Heart left ventricle (tissue), 16 donors: ENCODE data around the gene ARSD. TPM values are rescaled to one million over a fixed set of nuclear protein-coding genes. Genes with fewer than 3 reads are reported as not detected.

ENCODE experiments used
- ATAC-seq, 4 donors: fragments of 200-7000 bp; cut with Tn5 transposase; one replicate each; pipeline ENCODE4 v1.9.1; 2020 to 2022; ENCODE audit warnings: moderate library complexity in 4 of 4, mild to moderate bottlenecking in 3 of 4, moderate number of reproducible peaks in 1 of 4
- DNase-seq, 5 donors: peaks; one replicate each; pipeline ENCODE4 v3.0.0-alpha.2; 2020
- H3K27ac ChIP-seq, 12 donors: fragments of 200-600 bp; sonication (generic) in 4 of 12; one replicate each; pipeline versions ENCODE4 v1.5.0 to v1.8.0; 2016 to 2022; ENCODE audit warnings: mild to moderate bottlenecking in 2 of 12
- H3K27me3 ChIP-seq, 9 donors: fragments of 200-600 bp; sonication (generic) in 2 of 9; one replicate each; pipeline versions ENCODE4 v1.5.1 to v1.8.0; 2016 to 2022; ENCODE audit warnings: mild to moderate bottlenecking in 3 of 9
- H3K36me3 ChIP-seq, 9 donors: fragments of 200-600 bp; sonication (generic) in 2 of 9; one replicate each; pipeline versions ENCODE4 v1.5.0 to v1.8.0; 2018 to 2022; ENCODE audit warnings: mild to moderate bottlenecking in 2 of 9
- H3K4me1 ChIP-seq, 12 donors: fragments of 200-600 bp; sonication (generic) in 4 of 12; one replicate each; pipeline versions ENCODE4 v1.5.0 to v1.8.0; 2016 to 2022; ENCODE audit warnings: mild to moderate bottlenecking in 3 of 12
- H3K4me3 ChIP-seq, 12 donors: fragments of 200-600 bp; sonication (generic) in 4 of 12; one replicate each; pipeline versions ENCODE4 v1.5.0 to v1.8.0; 2017 to 2022; ENCODE audit warnings: mild to moderate bottlenecking in 9 of 12, moderate library complexity in 4 of 12
- H3K9me3 ChIP-seq, 12 donors: fragments of 200-600 bp; sonication (generic) in 4 of 12; one replicate each; pipeline versions ENCODE4 v1.5.0 to v1.8.0; 2016 to 2022; ENCODE audit warnings: mild to moderate bottlenecking in 1 of 12
- POLR2A ChIP-seq, 2 donors: fragments of 450-650 bp; IDR thresholded peaks; one replicate each; pipeline ENCODE4 v1.6.1; 2017; ENCODE audit warnings: antibody characterized with exemption in 2 of 2, mild to moderate bottlenecking in 2 of 2, moderate library complexity in 2 of 2
- whole genome bisulfite sequencing, 4 donors: extraction: QIAGEN DNeasy Blood & Tissue Kit in 2 of 4; methylation state at CpG; one replicate each; pipeline versions ENCODE4 v1.1.5 to v1.1.7; 2013 to 2018; 5-methylcytosine and 5-hydroxymethylcytosine counted together
- intact Hi-C, 10 donors: fragments of 100-400 bp; cut with DNase I; formaldehyde crosslinking; loops; one replicate each; pipeline versions ENCODE4 v1.11.1 to v1.14.2; 2022
- polyA plus RNA-seq, 2 donors: library from polyadenylated mRNA; stranded (reverse); fragments of 200-250 nt; gene quantifications; one replicate each; pipeline ENCODE4 v1.2.3, GENCODE V29; 2013
- total RNA-seq, 9 donors: library from RNA; depleted of rRNA in 2 of 9; stranded (reverse); fragments of >200 nt in 2 of 9; fragmentation: NEBNext Ultra II Directional in 3 of 9; extraction: Animal tissue kit (Norgen Biotek cat#: 25700) in 3 of 9; gene quantifications; one replicate each; pipeline versions ENCODE4 v1.1.0 to v1.2.4, GENCODE V29; 2016 to 2023
- TF ChIP-seq, protein P1 (sequence below), 12 donors: fragments of 200-600 bp; sonication (generic) in 4 of 12; IDR thresholded peaks; one replicate each; pipeline versions ENCODE4 v1.5.0 to v1.8.0; 2018 to 2022; ENCODE audit warnings: antibody characterized with exemption in 12 of 12, mild to moderate bottlenecking in 5 of 12
- donor health status: ischemic (EF 13 %, LVEDD 7.1; RV severe dilation, severe dysfunction).
- donor health status: healthy with polysubstance abuse.
- donor health status: DM: no; HTN: yes; CAD: no.
- donor health status: DM: no; HTN: no; CAD: no.
- donor health status: ischemic (EF 25% LVEDD 6.9; RV normal size, moderate dysfunction).
- donor health status: ischemic (EF 25% LVEDD 5.7; RV mildly dilated, moderate dysfunction).
- donor health status: healthy.
- donor health status: DM: yes; HTN: yes; CAD: no.
- donor health status: ischemic (EF 35%, LVEDD 5.7; RV mildly dilated, moderate dysfunction).
- donor health status: nonischemic (EF 11% LVEDD 7.7; RV severe dilation, severe dysfunction).
- donor health status: DM: yes; HTN: yes; CAD: no.
- donor health status: PGD.
- donor health status: ischemic (EF 29% LVEDD 5.4; RV normal size, mild dysfunction).
- donor health status: nonischemic (EF 23%, LVEDD 6.1; RV moderate dilation, normal function).

ARSD gene
- total and polyA plus RNA-seq, 11 donors, result 3.2 to 23.6 (median 8.6) TPM

DNA sequence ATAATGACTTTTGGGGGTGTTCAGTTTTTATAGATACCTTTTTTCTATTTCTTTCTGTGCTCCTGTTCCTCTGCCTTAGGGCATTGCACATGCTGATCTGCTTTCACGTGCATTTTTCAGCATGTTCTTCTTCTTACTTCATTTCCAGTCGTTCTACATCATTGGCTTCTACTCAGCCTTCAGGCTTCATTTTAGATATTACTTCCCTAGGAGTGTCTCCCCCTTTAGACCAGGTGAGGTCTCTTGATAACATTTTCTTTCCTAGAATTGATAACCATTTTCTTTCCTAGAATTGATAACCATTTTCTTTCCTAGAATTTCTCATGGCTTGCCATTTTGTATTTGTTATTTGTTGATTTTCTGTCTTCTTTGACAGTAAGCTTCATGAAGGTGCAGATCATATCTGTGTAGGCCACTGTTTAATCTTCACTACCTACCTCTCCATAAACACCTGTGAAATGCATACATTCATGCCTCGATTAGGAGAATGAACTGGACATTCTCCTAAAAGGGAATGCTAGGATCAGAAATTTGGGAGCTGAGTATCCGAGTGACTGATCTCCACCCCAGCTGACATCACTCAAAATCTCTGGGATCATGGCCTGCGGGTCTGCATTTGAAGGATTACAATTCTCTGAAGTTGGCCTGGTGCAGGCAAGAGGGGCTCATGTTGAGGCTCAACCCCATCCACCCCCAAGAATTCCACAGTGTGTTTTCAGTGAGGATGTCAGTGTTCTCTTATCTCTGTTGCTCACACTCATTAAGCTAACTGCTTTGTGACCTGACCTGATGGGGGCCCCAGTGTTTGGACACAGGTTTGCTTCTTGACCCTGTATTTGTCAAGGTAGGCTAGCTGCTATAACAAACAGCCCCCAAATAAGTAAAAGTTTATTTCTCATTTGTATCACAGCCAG, 54.7 kb downstream of the ARSD start:
- Histone ChIP-seq H3K9me3 (peaks cover 0 to 9% (median 0%) of the 10 kb centered on the region in 12 donors), H3K27me3 (no peaks in the 10 kb centered on the region), H3K36me3 (no peaks in the 10 kb centered on the region), H3K4me1 (no peaks in the 10 kb centered on the region), H3K4me3 (no peak overlapping the region), H3K27ac (no peak overlapping the region)
- intact Hi-C loops, result no loop called here
- DNase-seq (no peak), ATAC-seq (no peak)
- TF ChIP-seq, protein P1, sequence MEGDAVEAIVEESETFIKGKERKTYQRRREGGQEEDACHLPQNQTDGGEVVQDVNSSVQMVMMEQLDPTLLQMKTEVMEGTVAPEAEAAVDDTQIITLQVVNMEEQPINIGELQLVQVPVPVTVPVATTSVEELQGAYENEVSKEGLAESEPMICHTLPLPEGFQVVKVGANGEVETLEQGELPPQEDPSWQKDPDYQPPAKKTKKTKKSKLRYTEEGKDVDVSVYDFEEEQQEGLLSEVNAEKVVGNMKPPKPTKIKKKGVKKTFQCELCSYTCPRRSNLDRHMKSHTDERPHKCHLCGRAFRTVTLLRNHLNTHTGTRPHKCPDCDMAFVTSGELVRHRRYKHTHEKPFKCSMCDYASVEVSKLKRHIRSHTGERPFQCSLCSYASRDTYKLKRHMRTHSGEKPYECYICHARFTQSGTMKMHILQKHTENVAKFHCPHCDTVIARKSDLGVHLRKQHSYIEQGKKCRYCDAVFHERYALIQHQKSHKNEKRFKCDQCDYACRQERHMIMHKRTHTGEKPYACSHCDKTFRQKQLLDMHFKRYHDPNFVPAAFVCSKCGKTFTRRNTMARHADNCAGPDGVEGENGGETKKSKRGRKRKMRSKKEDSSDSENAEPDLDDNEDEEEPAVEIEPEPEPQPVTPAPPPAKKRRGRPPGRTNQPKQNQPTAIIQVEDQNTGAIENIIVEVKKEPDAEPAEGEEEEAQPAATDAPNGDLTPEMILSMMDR (IDR thresholded peaks at IDR 0.05), result no peak
- TF ChIP-seq POLR2A (IDR thresholded peaks at IDR 0.05), result no peak
- 86 to 89% (median 87%) methylated on average over 4 to 5 of the region's 5 CpGs for WGBS, 4 donors

DNA sequence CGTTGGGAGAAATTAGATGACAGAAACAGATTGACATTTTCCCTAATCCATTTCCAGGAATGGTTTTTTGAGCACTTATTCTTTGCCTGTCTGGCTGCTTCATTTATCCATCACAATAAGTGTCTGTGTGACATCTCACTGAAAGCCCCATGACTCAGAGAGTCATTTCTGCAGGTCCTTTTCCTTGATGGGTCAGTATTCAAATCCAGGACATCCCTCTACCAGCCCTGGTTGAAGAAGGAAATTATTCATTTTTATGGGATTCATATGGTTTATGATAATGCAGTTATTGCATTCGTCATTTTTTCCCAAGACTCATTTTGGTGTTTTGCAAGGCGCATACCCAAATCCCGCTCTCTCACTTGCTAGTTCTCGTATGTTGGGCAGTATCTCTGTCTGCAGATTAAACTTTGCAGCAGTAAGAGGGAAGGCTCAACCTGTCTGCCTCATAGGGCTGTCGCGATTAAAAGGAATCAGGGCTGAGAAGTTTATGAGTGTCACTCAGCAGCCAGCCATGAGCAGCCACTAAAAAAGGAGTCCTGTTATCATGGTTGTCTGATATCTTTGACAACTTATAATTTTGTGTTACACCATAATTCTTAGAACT, 56.4 kb downstream of the ARSD start:
- Histone ChIP-seq H3K4me1 (no peaks in the 10 kb centered on the region), H3K4me3 (no peak overlapping the region), H3K9me3 (peaks cover 0 to 10% (median 0%) of the 10 kb centered on the region in 12 donors), H3K27me3 (no peaks in the 10 kb centered on the region), H3K27ac (no peak overlapping the region), H3K36me3 (no peaks in the 10 kb centered on the region)
- ATAC-seq (no peak), DNase-seq (no peak)
- 82 to 94% (median 89%) methylated on average over 7 of the region's 7 CpGs for WGBS, 4 donors
- TF ChIP-seq POLR2A (IDR thresholded peaks at IDR 0.05), result no peak
- TF ChIP-seq, protein P1 (IDR thresholded peaks at IDR 0.05), result no peak
- intact Hi-C loops, result no loop called here

DNA sequence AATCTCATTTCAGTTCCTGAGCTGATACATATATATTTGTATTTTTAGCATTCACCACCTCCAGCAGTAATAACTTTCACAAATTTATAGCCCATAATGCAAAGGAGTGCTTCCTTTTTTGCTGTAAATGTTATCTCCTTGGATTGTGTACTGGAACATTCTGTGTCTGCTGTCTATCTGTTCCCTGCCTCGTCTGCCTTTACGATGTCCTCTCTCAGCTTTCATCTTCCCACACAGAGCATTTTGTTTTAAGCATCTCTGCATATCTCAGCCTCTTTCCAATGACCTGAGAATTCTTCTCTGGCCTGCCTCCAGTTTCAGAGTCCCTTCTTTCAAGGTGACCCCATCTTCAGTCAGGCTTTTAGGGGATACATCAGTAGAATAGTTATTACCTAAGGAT, 57.3 kb downstream of the ARSD start:
- intact Hi-C loops, result no loop called here
- DNase-seq (no peak), ATAC-seq (no peak)
- Histone ChIP-seq H3K4me1 (no peaks in the 10 kb centered on the region), H3K9me3 (peaks cover 0 to 10% (median 0%) of the 10 kb centered on the region in 12 donors), H3K27ac (no peak overlapping the region), H3K27me3 (no peaks in the 10 kb centered on the region), H3K4me3 (no peak overlapping the region), H3K36me3 (no peaks in the 10 kb centered on the region)
- TF ChIP-seq POLR2A (IDR thresholded peaks at IDR 0.05), result no peak
- TF ChIP-seq, protein P1 (IDR thresholded peaks at IDR 0.05), result no peak
- WGBS, 4 donors, result 41 to 52% (median 50%) methylated on average over 2 of the region's 2 CpGs

DNA sequence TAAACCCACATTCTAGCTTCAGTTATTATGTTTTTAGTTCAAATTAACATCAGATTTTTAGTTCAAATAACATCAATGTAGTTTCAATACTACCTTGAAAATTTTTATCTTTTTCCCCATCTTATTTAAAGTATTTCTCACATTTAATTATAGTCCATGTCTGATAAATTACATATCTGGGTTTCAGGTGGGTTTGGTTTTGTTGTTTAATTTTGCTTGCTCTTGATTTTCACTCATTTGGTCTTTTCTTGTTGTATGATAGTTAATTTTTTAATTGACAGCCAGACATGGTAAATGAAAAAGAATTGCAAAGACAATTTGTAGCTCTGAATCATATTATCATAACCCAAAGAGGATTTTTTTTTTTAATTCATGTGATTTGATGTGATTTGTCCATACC, 58.5 kb downstream of the ARSD start:
- H3K36me3 ChIP-seq, result no peaks in the 10 kb centered on the region
- ATAC-seq, result no peak
- no peaks in the 10 kb centered on the region for H3K4me1 ChIP-seq
- TF ChIP-seq, protein P1 (IDR thresholded peaks at IDR 0.05), result no peak
- TF ChIP-seq POLR2A (IDR thresholded peaks at IDR 0.05), result no peak
- H3K27ac ChIP-seq, result no peak overlapping the region
- DNase-seq, result no peak
- peaks cover 0 to 10% (median 0%) of the 10 kb centered on the region in 12 donors for H3K9me3 ChIP-seq
- intact Hi-C loops, result no loop called here
- no peaks in the 10 kb centered on the region for H3K27me3 ChIP-seq
- H3K4me3 ChIP-seq, result no peak overlapping the region
